ENCODE measurements around the gene WNT7B. TPM values are rescaled to one million over a fixed set of nuclear protein-coding genes. Genes with fewer than 3 reads are reported as not detected.

Gene WNT7B
- total and polyA plus RNA-seq, 8 donors: 0.06 to 2.0 TPM; not detected in 6

- Histone ChIP-seq H3K27me3 (peaks cover 0 to 91% (median 28%) of the 10 kb centered on the region in 3 donors), H3K27ac (no peak overlapping the region), H3K36me3 (no peaks in the 10 kb centered on the region), H3K4me3 (no peak overlapping the region), H3K4me1 (peaks cover 0 to 14% (median 7%) of the 10 kb centered on the region in 4 donors), H3K9me3 (no peaks in the 10 kb centered on the region)
- TF ChIP-seq EP300 (IDR thresholded peaks at IDR 0.05) (no peak), POLR2AphosphoS5 (IDR thresholded peaks at IDR 0.05) (no peak), CTCF (IDR thresholded peaks at IDR 0.05) (no peak), POLR2A (IDR thresholded peaks at IDR 0.05) (no peak)
- no peak for DNase-seq
- intact Hi-C loops (cut with DNase I; ENCODE audit: low total_unique reads): no loop called here
- 70 to 82% (median 74%) methylated on average over 9 of the region's 9 CpGs for WGBS, 5 donors
These were observed 83.4 kb downstream of the WNT7B start for GRCh38 chr22:45893516-45893915.

- peaks cover 0 to 14% (median 7%) of the 10 kb centered on the region in 4 donors for H3K4me1 ChIP-seq
- intact Hi-C loops (cut with DNase I; ENCODE audit: low total_unique reads): no loop called here
- H3K4me3 ChIP-seq: no peak overlapping the region
- H3K27me3 ChIP-seq: peaks cover 0 to 91% (median 29%) of the 10 kb centered on the region in 3 donors
- H3K9me3 ChIP-seq: no peaks in the 10 kb centered on the region
- no peak overlapping the region for H3K27ac ChIP-seq
- H3K36me3 ChIP-seq: no peaks in the 10 kb centered on the region
- TF ChIP-seq CTCF (IDR thresholded peaks at IDR 0.05) (no peak), POLR2A (IDR thresholded peaks at IDR 0.05) (no peak), POLR2AphosphoS5 (IDR thresholded peaks at IDR 0.05) (no peak), EP300 (IDR thresholded peaks at IDR 0.05) (no peak)
- no peak for DNase-seq
- WGBS, 5 donors: 81 to 86% (median 84%) methylated on average over 12 to 16 of the region's 16 CpGs
These were observed 84.1 kb downstream of the WNT7B start for GRCh38 chr22:45892681-45893461.

- WGBS, 5 donors: 73 to 88% (median 81%) methylated on average over 5 to 22 of the region's 22 CpGs
- TF ChIP-seq POLR2AphosphoS5 (IDR thresholded peaks at IDR 0.05) (no peak), POLR2A (IDR thresholded peaks at IDR 0.05) (no peak), CTCF (IDR thresholded peaks at IDR 0.05) (no peak), EP300 (IDR thresholded peaks at IDR 0.05) (no peak)
These were observed 84.9 kb downstream of the WNT7B start for GRCh38 chr22:45891996-45892621.

GRCh38 chr22:45891471-45891995, 85.4 kb downstream of the WNT7B start:
- Histone ChIP-seq H3K4me3 (no peak overlapping the region), H3K27me3 (peaks cover 0 to 89% (median 29%) of the 10 kb centered on the region in 3 donors), H3K4me1 (peaks cover 0 to 10% (median 8%) of the 10 kb centered on the region in 4 donors), H3K9me3 (no peaks in the 10 kb centered on the region), H3K27ac (no peak overlapping the region), H3K36me3 (no peaks in the 10 kb centered on the region)
- no peak for TF ChIP-seq POLR2AphosphoS5 (IDR thresholded peaks at IDR 0.05)
- 47 to 67% (median 59%) methylated on average over 20 to 25 of the region's 25 CpGs for WGBS, 5 donors
- intact Hi-C loops (cut with DNase I; ENCODE audit: low total_unique reads): no loop called here
- DNase-seq: no peak

More at GRCh38 chr22:45891996-45892621, 84.9 kb downstream of the WNT7B start:
- no peaks in the 10 kb centered on the region for H3K9me3 ChIP-seq
- H3K4me3 ChIP-seq: no peak overlapping the region
- H3K27me3 ChIP-seq: peaks cover 0 to 91% (median 29%) of the 10 kb centered on the region in 3 donors
- DNase-seq: no peak
- peaks cover 0 to 14% (median 9%) of the 10 kb centered on the region in 4 donors for H3K4me1 ChIP-seq
- no peak overlapping the region for H3K27ac ChIP-seq
- intact Hi-C loops (cut with DNase I; ENCODE audit: low total_unique reads): no loop called here
- H3K36me3 ChIP-seq: no peaks in the 10 kb centered on the region

Data from stomach (tissue), 9 donors.